ENCODE measurements around the gene SF3B2. TPM values are rescaled to one million over a fixed set of nuclear protein-coding genes. Genes with fewer than 3 reads are reported as not detected.

SF3B2 gene
- total RNA-seq, 1 donor: 130 TPM

Other genes starting within 250 kb of the SF3B2 start
- under 0.01 TPM in 1 of 2 replicates, not detected in the other for gene SNX32, start 218.4 kb upstream of the SF3B2 start, total RNA-seq
- gene CFL1, start 194.2 kb upstream of the SF3B2 start, total RNA-seq: 1,115 and 1,444 TPM in 2 replicates
- 71.2 and 75.7 TPM in 2 replicates for gene MUS81, start 191.9 kb upstream of the SF3B2 start, total RNA-seq
- gene EFEMP2, start 179.6 kb upstream of the SF3B2 start, total RNA-seq: 77.7 and 79.6 TPM in 2 replicates
- 0.43 TPM in 1 of 2 replicates, not detected in the other for gene CTSW, start 172.5 kb upstream of the SF3B2 start, total RNA-seq
- 144 and 158 TPM in 2 replicates for gene FIBP, start 163.9 kb upstream of the SF3B2 start, total RNA-seq
- 37.1 and 49.0 TPM in 2 replicates for gene CCDC85B, start 161.7 kb upstream of the SF3B2 start, total RNA-seq
- 18.0 and 41.0 TPM in 2 replicates for gene FOSL1, start 152.0 kb upstream of the SF3B2 start, total RNA-seq
- gene C11orf68, start 133.3 kb upstream of the SF3B2 start, total RNA-seq: 25.8 and 31.5 TPM in 2 replicates
- 216 and 218 TPM in 2 replicates for gene DRAP1, start 132.9 kb upstream of the SF3B2 start, total RNA-seq
- gene TSGA10IP, start 106.9 kb upstream of the SF3B2 start, total RNA-seq: not detected in 2 replicates
- gene SART1, start 90.6 kb upstream of the SF3B2 start, total RNA-seq: 25.5 and 26.7 TPM in 2 replicates
- 34.8 and 35.4 TPM in 2 replicates for gene EIF1AD, start 50.2 kb upstream of the SF3B2 start, total RNA-seq
- 19.9 and 24.8 TPM in 2 replicates for gene BANF1, start 49.9 kb upstream of the SF3B2 start, total RNA-seq
- gene CST6, start 40.4 kb upstream of the SF3B2 start, total RNA-seq: under 0.01 TPM in 1 of 2 replicates, not detected in the other
- under 0.01 and 0.43 TPM in 2 replicates for gene CATSPER1, start 25.9 kb upstream of the SF3B2 start, total RNA-seq
- under 0.01 TPM in 1 of 2 replicates, not detected in the other for gene GAL3ST3, start 3.2 kb upstream of the SF3B2 start, total RNA-seq
- gene PACS1, start 17.9 kb downstream of the SF3B2 start, total RNA-seq: 36.7 and 41.2 TPM in 2 replicates
- gene KLC2, start 205.3 kb downstream of the SF3B2 start, total RNA-seq: 18.7 and 24.6 TPM in 2 replicates
- gene RAB1B, start 216.3 kb downstream of the SF3B2 start, total RNA-seq: 88.9 and 89.5 TPM in 2 replicates
- gene CNIH2, start 225.8 kb downstream of the SF3B2 start, total RNA-seq: 0.43 and 0.64 TPM in 2 replicates
- 187 and 189 TPM in 2 replicates for gene YIF1A, start 236.8 kb downstream of the SF3B2 start, total RNA-seq
- gene TMEM151A, start 239.5 kb downstream of the SF3B2 start, total RNA-seq: under 0.01 TPM in 1 of 2 replicates, not detected in the other